Thymus (tissue), 11 donors: Measurements from ENCODE around the gene GTF3C5. TPM values are rescaled to one million over a fixed set of nuclear protein-coding genes. Genes with fewer than 3 reads are reported as not detected.

Experiments
- DNase-seq, 9 donors: peaks; one replicate each; pipeline ENCODE4 v3.0.0-alpha.2; 2013; ENCODE audit warnings: low spot score in 9 of 9, low read depth in 6 of 9, missing footprints in 1 of 9
- H3K27ac ChIP-seq, 2 donors: one replicate each; pipeline ENCODE4 v1.5.1; 2013; ENCODE audit warnings: control low read depth in 1 of 2, low read depth in 1 of 2, low read length in 1 of 2, mild to moderate bottlenecking in 1 of 2, moderate library complexity in 1 of 2
- H3K27me3 ChIP-seq, 2 donors: one replicate each; pipeline ENCODE4 v1.5.1; 2013; ENCODE audit warnings: low read length in 1 of 2; ENCODE audit not compliant: control insufficient read depth in 2 of 2, insufficient read depth in 1 of 2
- H3K36me3 ChIP-seq, 2 donors: one replicate each; pipeline ENCODE4 v1.5.1; 2013; ENCODE audit warnings: low read length in 1 of 2, mild to moderate bottlenecking in 1 of 2, moderate library complexity in 1 of 2; ENCODE audit not compliant: control insufficient read depth in 2 of 2, insufficient read depth in 2 of 2
- H3K4me1 ChIP-seq, 2 donors: one replicate each; pipeline ENCODE4 v1.5.1; 2013; ENCODE audit warnings: low read length in 2 of 2; ENCODE audit not compliant: control insufficient read depth in 2 of 2, insufficient read depth in 2 of 2
- H3K4me3 ChIP-seq, 2 donors: one replicate each; pipeline ENCODE4 v1.5.1; 2013; ENCODE audit warnings: low read length in 2 of 2, control low read depth in 1 of 2, mild to moderate bottlenecking in 1 of 2
- H3K9me3 ChIP-seq, 2 donors: one replicate each; pipeline ENCODE4 v1.5.1; 2013; ENCODE audit warnings: low read length in 1 of 2, mild to moderate bottlenecking in 1 of 2; ENCODE audit not compliant: control insufficient read depth in 2 of 2, insufficient read depth in 1 of 2
- whole genome bisulfite sequencing: extraction: QIAGEN DNeasy Blood & Tissue Kit; methylation state at CpG from one replicate; pipeline ENCODE4 v1.1.7; 2013; 5-methylcytosine and 5-hydroxymethylcytosine counted together
- polyA plus RNA-seq: library from polyadenylated mRNA; stranded (reverse); fragments of 200-250 nt; gene quantifications from one replicate; pipeline ENCODE4 v1.2.3, GENCODE V29; 2013
- total RNA-seq: library from RNA; stranded (reverse); fragments of 120-200 nt; gene quantifications from one replicate; pipeline ENCODE4 v1.2.4, GENCODE V29; 2013
- donor health status: healthy.

GTF3C5 gene
- total and polyA plus RNA-seq, 2 donors, result 64.0 to 85.7 TPM

- WGBS, result 98% methylated on average over 21 of the region's 21 CpGs
- Histone ChIP-seq H3K4me3 (no peak overlapping the region), H3K27ac (no peak overlapping the region), H3K4me1 (no peaks in the 10 kb centered on the region), H3K9me3 (peaks cover 0 to 6% of the 10 kb centered on the region in 2 donors), H3K27me3 (no peaks in the 10 kb centered on the region), H3K36me3 (peaks cover 70 to 78% of the 10 kb centered on the region in 2 donors)
- no peak for DNase-seq
Observed at GRCh38 chr9:133102190-133103021, 71.6 kb downstream of the GTF3C5 start.

GRCh38 chr9:133103183-133103986 lies 72.6 kb downstream of the GTF3C5 start:
- Histone ChIP-seq H3K36me3 (peaks cover 70 to 79% of the 10 kb centered on the region in 2 donors), H3K4me1 (no peaks in the 10 kb centered on the region), H3K4me3 (no peak overlapping the region), H3K27ac (no peak overlapping the region), H3K9me3 (no peaks in the 10 kb centered on the region), H3K27me3 (no peaks in the 10 kb centered on the region)
- WGBS, result 83% methylated on average over 14 of the region's 14 CpGs
- DNase-seq, result peak in 2 of 9 donors; percentile 46 to 50

DNA sequence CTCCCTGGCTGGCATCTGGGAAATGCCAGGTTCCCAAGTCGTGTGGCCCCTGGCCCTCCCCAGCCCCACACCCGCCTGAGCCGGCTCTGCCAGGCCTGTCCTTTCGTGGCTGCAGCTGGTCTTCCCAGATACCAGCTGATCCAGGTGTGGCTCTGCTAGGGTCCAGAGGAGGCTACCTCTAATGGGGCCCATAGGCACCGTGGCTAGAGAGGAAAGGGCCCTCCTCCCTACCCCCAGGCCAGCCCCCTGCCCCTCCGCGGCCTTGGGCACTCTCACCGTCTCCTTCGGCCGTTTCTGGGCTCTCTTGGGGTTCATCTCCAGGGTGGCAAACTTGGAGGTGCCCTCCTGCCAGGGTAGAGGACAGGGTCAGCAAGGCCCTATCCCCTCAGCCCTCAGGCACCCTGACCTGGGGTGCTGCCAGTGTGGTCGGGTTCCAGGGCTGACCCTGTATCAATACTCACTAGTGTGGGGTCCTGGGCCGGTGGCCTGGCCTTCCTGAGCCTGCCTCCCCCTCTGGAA lies 73.2 kb downstream of the GTF3C5 start:
- no peaks in the 10 kb centered on the region for H3K4me1 ChIP-seq
- WGBS, result 95% methylated on average over 12 of the region's 12 CpGs
- DNase-seq, result no peak

DNA sequence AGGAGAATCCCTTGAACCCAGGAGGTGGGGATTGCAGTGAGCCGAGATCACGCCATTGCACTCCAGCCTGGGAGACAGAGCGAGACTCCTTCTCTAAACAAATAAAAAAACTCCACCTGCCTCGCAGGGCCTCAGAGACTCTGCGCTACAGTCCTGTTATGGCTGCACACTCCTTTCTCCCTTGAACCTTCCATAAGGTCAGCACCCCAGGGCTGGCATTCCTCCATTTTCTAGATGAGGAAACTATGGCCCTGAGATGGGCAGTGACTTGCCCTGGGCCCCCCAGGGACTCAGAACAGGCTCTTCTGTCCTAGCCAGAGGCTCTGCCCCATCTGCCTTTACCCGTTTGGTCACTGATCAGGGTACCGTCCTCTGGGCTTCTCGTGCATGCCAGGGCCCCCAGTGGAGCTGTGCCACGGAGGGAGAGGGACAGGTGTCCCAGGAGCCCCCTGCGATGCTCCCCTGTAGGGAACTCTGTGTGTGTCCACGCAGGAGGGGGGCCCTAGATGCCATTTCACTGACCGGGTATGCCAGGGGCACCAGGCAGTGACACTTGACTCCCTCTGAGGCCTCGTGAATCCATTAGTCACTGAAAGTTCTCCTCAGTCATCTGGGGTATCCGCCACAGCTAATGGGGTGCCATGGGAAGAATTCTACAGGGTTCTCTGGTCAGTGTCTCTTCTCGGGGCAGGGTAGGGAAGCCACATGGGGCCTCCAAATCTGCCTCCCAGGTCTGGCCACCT lies 74.1 kb downstream of the GTF3C5 start:
- Histone ChIP-seq H3K4me1 (no peaks in the 10 kb centered on the region), H3K9me3 (no peaks in the 10 kb centered on the region), H3K27ac (no peak overlapping the region), H3K36me3 (peaks cover 79 to 81% of the 10 kb centered on the region in 2 donors), H3K27me3 (no peaks in the 10 kb centered on the region), H3K4me3 (no peak overlapping the region)
- WGBS, result 91% methylated on average over 15 of the region's 15 CpGs
- no peak for DNase-seq

More for the DNA sequence above, 73.2 kb downstream of the GTF3C5 start:
- Histone ChIP-seq H3K4me3 (no peak overlapping the region), H3K27ac (no peak overlapping the region), H3K36me3 (peaks cover 75 to 78% of the 10 kb centered on the region in 2 donors), H3K27me3 (no peaks in the 10 kb centered on the region), H3K9me3 (no peaks in the 10 kb centered on the region)

DNA sequence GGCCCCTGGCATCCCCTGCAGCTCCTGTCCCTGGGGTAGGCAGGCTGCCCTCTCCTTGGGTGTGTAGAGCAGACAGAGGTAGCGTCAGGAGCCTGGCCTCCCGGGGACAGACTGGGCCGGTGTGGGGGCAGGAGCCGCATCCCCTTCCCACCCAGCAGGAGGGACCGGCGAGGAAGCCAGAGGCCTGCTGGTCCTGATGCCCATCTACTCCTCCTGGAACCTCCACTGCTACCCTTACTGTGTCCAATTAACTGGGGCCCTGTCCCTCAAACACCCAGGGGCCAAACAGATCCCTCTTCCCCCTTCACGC lies 74.6 kb downstream of the GTF3C5 start:
- no peak overlapping the region for H3K27ac ChIP-seq
- H3K27me3 ChIP-seq, result no peaks in the 10 kb centered on the region
- H3K9me3 ChIP-seq, result no peaks in the 10 kb centered on the region
- DNase-seq, result no peak
- no peaks in the 10 kb centered on the region for H3K4me1 ChIP-seq
- WGBS, result over 99% methylated on average over 7 of the region's 7 CpGs
- peaks cover 79 to 81% of the 10 kb centered on the region in 2 donors for H3K36me3 ChIP-seq
- H3K4me3 ChIP-seq, result no peak overlapping the region

DNA sequence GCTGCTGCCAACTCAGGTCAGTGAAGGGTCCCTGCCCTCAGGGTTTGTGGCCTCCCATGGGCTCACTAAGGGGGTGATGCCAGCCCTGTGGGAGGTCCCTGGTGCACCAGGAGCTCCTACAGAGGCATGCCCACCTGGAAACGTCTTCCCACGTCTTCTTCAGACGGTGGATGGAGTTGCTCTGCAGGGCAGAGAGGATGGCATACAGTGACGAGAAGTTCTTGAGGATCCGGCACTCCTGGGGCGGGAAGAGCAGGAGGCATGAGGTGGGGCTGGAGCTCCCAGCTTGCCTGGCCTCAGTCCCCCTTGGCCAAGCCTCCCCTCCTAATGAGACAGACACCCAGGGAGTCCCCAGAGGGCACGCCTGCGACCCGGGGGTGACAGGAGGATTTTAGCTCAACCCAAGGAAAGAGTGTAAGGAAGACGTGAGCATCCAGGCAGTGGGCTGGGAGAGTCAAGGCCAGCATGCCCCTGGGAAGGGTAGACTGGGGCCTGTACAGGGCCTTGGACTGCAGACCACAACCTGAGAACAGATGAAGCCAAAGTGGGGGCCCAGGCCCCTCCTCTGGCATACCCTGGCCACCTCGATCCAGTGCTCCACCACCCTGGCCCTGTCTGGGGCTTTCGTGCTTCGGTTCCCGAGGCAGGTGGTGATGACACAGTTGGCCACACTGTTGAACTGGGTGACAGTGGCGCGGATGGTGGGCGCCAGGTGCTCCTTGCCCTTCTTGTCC lies 75.9 kb downstream of the GTF3C5 start:
- WGBS, result 99% methylated on average over 17 of the region's 17 CpGs
- no peak for DNase-seq
- Histone ChIP-seq H3K27me3 (no peaks in the 10 kb centered on the region), H3K9me3 (no peaks in the 10 kb centered on the region), H3K4me3 (no peak overlapping the region), H3K4me1 (peaks cover 0 to under 1% of the 10 kb centered on the region in 2 donors), H3K27ac (no peak overlapping the region), H3K36me3 (peaks cover 66 to 71% of the 10 kb centered on the region in 2 donors)

- Histone ChIP-seq H3K27ac (no peak overlapping the region), H3K9me3 (no peaks in the 10 kb centered on the region), H3K27me3 (no peaks in the 10 kb centered on the region), H3K4me3 (no peak overlapping the region), H3K4me1 (peaks cover under 1 to 5% of the 10 kb centered on the region in 2 donors), H3K36me3 (peaks cover 65 to 67% of the 10 kb centered on the region in 2 donors)
- DNase-seq, result no peak
- WGBS, result 93% methylated on average over 13 of the region's 13 CpGs
Observed at GRCh38 chr9:133107245-133107722, 76.5 kb downstream of the GTF3C5 start.
